Osteoblast (primary cell): ENCODE measurements around the gene TET1. TPM values are rescaled to one million over a fixed set of nuclear protein-coding genes. Genes with fewer than 3 reads are reported as not detected.
"Not testable (repeated sequence)": the region's sequence is repeated elsewhere in the genome, so short reads cannot be mapped to it uniquely, and the experiment has no call there.

Experiments
- DNase-seq: peaks from one replicate; pipeline ENCODE4 v3.0.0; 2011; ENCODE audit warnings: low spot score, mixed read lengths; ENCODE audit not compliant: insufficient read length; ENCODE audit errors: missing footprints
- H2AFZ ChIP-seq: 2 replicates; pipeline ENCODE4 v1.6.0; 2011; ENCODE audit warnings: mild to moderate bottlenecking, low read length
- H3K27ac ChIP-seq: 2 replicates; pipeline ENCODE4 v1.5.1; 2011; ENCODE audit warnings: mild to moderate bottlenecking, low read depth, low read length, moderate library complexity
- H3K27me3 ChIP-seq: 2 replicates; pipeline ENCODE4 v1.6.0; 2012; ENCODE audit warnings: mild to moderate bottlenecking, control low read depth, inconsistent platforms, low read length, moderate library complexity; ENCODE audit not compliant: insufficient read depth
- H3K36me3 ChIP-seq: 2 replicates; pipeline ENCODE4 v1.5.1; 2011; ENCODE audit warnings: mild to moderate bottlenecking, low read length, control low read depth, moderate library complexity; ENCODE audit not compliant: insufficient read depth
- H3K4me1 ChIP-seq: 2 replicates; pipeline ENCODE4 v1.5.1; 2011; ENCODE audit warnings: mild to moderate bottlenecking, low read length, control low read depth, moderate library complexity; ENCODE audit not compliant: insufficient read depth
- H3K4me2 ChIP-seq: 2 replicates; pipeline ENCODE4 v1.6.0; 2011; ENCODE audit warnings: mild to moderate bottlenecking, low read length; ENCODE audit not compliant: insufficient read depth
- H3K4me3 ChIP-seq: fragments of 200-600 bp; sonication (generic); 3 replicates; pipeline ENCODE4 v1.5.1; 2012; ENCODE audit warnings: mild to moderate bottlenecking, low read length, inconsistent platforms; ENCODE audit not compliant: insufficient read depth
- H3K79me2 ChIP-seq: 2 replicates; pipeline ENCODE4 v1.6.0; 2012; ENCODE audit warnings: mild to moderate bottlenecking, low read length, control low read depth, inconsistent platforms; ENCODE audit not compliant: insufficient read depth
- H3K9me3 ChIP-seq: 2 replicates; pipeline ENCODE4 v1.5.1; 2011; ENCODE audit warnings: low read depth, low read length, control low read depth
- H4K20me1 ChIP-seq: 2 replicates; pipeline ENCODE4 v1.6.0; 2012; ENCODE audit warnings: mild to moderate bottlenecking, low read length, control low read depth; ENCODE audit not compliant: insufficient read depth
- total RNA-seq: library from RNA; depleted of rRNA; stranded (reverse); fragments of >200 nt; gene quantifications from 2 replicates; pipeline ENCODE4 v1.2.3, GENCODE V29; 2012
- TF ChIP-seq, protein P1 (sequence below): IDR thresholded peaks from 2 replicates; pipeline ENCODE4 v1.5.1; 2011; ENCODE audit warnings: mild to moderate bottlenecking, low read depth, low read length, moderate library complexity; ENCODE audit errors: extremely low read depth

TET1 gene
- total RNA-seq, 1 donor: 4.0 TPM

DNA sequence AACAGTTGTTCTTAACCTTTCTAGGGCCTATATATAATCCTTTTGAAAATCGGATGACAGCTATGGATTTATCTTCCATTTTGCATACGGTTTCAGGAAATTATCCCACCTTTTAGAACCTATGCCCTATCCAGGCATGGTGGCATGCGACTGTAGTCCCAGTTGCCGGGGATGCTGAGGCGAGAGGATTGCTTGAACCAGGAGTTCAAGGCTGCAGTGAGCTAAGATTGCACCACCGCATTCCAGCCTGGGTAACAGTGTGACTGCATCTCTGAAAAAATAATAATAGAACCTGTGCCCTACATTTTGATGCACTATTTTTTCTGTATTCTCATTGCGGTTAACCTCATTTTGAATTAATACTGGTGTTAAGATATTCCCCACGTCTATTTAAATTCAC lies 172.5 kb downstream of the TET1 start:
- H3K4me3 ChIP-seq: no peak overlapping the region
- no peaks in the 10 kb centered on the region for H3K4me1 ChIP-seq
- no peak overlapping the region for H3K27ac ChIP-seq
- no peaks in the 10 kb centered on the region for H3K27me3 ChIP-seq
- peaks cover 8% of the 10 kb centered on the region for H4K20me1 ChIP-seq
- H3K36me3 ChIP-seq: peaks cover 77% of the 10 kb centered on the region
- H2AFZ ChIP-seq: no peak overlapping the region
- DNase-seq: no peak
- TF ChIP-seq, protein P1, sequence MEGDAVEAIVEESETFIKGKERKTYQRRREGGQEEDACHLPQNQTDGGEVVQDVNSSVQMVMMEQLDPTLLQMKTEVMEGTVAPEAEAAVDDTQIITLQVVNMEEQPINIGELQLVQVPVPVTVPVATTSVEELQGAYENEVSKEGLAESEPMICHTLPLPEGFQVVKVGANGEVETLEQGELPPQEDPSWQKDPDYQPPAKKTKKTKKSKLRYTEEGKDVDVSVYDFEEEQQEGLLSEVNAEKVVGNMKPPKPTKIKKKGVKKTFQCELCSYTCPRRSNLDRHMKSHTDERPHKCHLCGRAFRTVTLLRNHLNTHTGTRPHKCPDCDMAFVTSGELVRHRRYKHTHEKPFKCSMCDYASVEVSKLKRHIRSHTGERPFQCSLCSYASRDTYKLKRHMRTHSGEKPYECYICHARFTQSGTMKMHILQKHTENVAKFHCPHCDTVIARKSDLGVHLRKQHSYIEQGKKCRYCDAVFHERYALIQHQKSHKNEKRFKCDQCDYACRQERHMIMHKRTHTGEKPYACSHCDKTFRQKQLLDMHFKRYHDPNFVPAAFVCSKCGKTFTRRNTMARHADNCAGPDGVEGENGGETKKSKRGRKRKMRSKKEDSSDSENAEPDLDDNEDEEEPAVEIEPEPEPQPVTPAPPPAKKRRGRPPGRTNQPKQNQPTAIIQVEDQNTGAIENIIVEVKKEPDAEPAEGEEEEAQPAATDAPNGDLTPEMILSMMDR: no peak
- H3K4me2 ChIP-seq: no peak overlapping the region
- no peaks in the 10 kb centered on the region for H3K9me3 ChIP-seq
- H3K79me2 ChIP-seq: peaks cover 71% of the 10 kb centered on the region

DNA sequence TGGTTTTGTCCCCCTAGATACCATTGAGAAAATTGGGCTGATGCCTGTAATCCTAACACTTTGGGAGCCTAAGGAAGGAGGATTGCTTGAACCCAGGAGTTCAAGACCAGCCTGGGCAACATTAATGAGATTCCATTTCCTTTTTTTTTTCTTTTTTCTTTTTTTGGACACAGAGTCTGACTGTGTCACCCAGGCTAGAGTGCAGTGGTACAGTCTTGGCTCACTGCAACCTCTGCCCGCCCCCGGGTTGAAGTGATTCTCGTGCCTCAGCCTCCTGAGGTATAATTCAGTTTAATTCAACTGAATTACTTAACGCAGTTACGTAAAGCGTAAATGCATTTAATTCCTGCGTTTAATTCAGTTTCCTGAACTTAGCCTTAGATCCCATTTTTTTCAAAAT lies 174.2 kb downstream of the TET1 start:
- Histone ChIP-seq H4K20me1 (peaks cover 6% of the 10 kb centered on the region), H3K4me1 (no peaks in the 10 kb centered on the region), H3K27ac (no peak overlapping the region), H3K9me3 (no peaks in the 10 kb centered on the region), H3K36me3 (peaks cover 79% of the 10 kb centered on the region), H3K79me2 (peaks cover 61% of the 10 kb centered on the region), H3K27me3 (no peaks in the 10 kb centered on the region), H3K4me2 (no peak overlapping the region), H2AFZ (no peak overlapping the region), H3K4me3 (no peak overlapping the region)
- no peak for DNase-seq
- TF ChIP-seq, protein P1: no peak

DNA sequence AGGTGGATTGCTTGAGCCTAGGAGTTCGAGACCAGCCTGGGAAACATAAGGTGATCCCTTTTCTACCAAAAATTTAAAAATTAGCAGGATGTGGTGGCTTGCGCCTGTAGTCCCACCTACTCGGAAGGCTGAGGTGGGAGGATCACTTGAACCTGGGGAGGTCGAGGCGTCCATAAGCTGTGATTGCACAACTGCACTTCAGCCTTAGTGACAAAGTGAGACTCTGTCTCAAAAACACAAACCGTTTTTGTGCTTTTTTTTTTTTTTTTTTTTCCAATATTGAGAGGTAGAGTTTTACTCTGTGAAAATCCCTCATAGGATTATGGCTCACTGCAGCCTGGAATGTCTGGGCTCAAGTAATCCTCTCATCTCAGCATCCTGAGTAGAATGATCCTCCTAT lies 175.0 kb downstream of the TET1 start:
- H2AFZ ChIP-seq: no peak overlapping the region
- H3K4me1 ChIP-seq: no peaks in the 10 kb centered on the region
- H3K36me3 ChIP-seq: peaks cover 79% of the 10 kb centered on the region
- TF ChIP-seq, protein P1: no peak
- no peaks in the 10 kb centered on the region for H3K27me3 ChIP-seq
- H4K20me1 ChIP-seq: peaks cover 6% of the 10 kb centered on the region
- no peak for DNase-seq
- H3K4me3 ChIP-seq: no peak overlapping the region
- peaks cover 55% of the 10 kb centered on the region for H3K79me2 ChIP-seq
- H3K4me2 ChIP-seq: no peak overlapping the region
- H3K27ac ChIP-seq: no peak overlapping the region
- no peaks in the 10 kb centered on the region for H3K9me3 ChIP-seq

GRCh38 chr10:68735739-68736138 lies 175.6 kb downstream of the TET1 start:
- not testable (repeated sequence) for H2AFZ ChIP-seq, H3K27me3 ChIP-seq, H3K27ac ChIP-seq, H3K4me1 ChIP-seq, H3K4me3 ChIP-seq, DNase-seq, H4K20me1 ChIP-seq, H3K9me3 ChIP-seq, H3K4me2 ChIP-seq
- Histone ChIP-seq H3K36me3 (peaks cover 78% of the 10 kb centered on the region), H3K79me2 (peaks cover 52% of the 10 kb centered on the region)

DNA sequence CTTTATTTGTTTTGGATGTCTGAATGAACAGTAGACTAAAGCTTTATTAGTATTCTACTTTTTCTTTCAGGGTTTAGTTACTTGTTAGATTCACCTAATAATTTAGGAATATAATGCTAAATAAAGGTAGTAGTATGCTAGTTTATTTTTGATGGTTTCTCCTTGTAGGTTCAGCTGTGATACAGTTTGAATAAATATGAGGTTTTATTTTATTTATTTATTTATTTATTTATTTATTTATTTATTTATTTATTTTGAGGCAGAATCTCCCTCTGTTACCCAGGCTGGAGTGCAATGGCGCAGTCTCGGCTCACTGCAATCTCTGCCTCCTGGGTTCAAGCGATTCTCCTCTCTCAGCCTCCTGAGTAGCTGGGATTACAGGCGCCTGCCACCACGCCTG lies 180.5 kb downstream of the TET1 start:
- DNase-seq, H3K9me3 ChIP-seq, H3K4me1 ChIP-seq, H3K27me3 ChIP-seq, H2AFZ ChIP-seq, H3K4me3 ChIP-seq, H4K20me1 ChIP-seq, H3K4me2 ChIP-seq, H3K27ac ChIP-seq: not testable (repeated sequence)
- Histone ChIP-seq H3K36me3 (peaks cover 85% of the 10 kb centered on the region), H3K79me2 (peaks cover 15% of the 10 kb centered on the region)
